22Rv1 (cell line): ENCODE results near the gene TARBP2.

Source experiments
- CTCF ChIP-seq: fragments of 450-650 bp; IDR thresholded peaks from 2 replicates; pipeline ENCODE4 v1.5.1; 2017; ENCODE audit warnings: mild to moderate bottlenecking
- ZFX ChIP-seq: fragments of 450-650 bp; IDR thresholded peaks from 2 replicates; pipeline ENCODE4 v1.6.1; 2017; ENCODE audit warnings: antibody characterized with exemption, borderline replicate concordance

GRCh38 chr12:53508534-53509170, 7.6 kb downstream of the TARBP2 start:
- peak; percentile 99 for TF ChIP-seq CTCF
- TF ChIP-seq ZFX: no peak
